NCI-H1092 (cell line): ENCODE measurements around the gene OLFML1.
"Not testable (repeated sequence)": the region's sequence is repeated elsewhere in the genome, so short reads cannot be mapped to it uniquely, and the experiment has no call there.

Experiments
- DNase-seq: peaks from one replicate; lab custom pipeline; 2025; lab: John Stamatoyannopoulos, UW

Gene OLFML1

GRCh38 chr11:7512525-7513233 lies 27.4 kb downstream of the OLFML1 start:
- no peak for DNase-seq

- DNase-seq, result peak; percentile 39
These were observed 28.2 kb downstream of the OLFML1 start, which contains the start of gene PPFIBP2 for GRCh38 chr11:7513234-7514098. Gene PPFIBP2, plus strand, starts transcription at chr11:7513999. Its CDS starts 35,477 bp downstream, at chr11:7549476.

- DNase-seq, result no peak
These were observed 28.8 kb downstream of the OLFML1 start for GRCh38 chr11:7514099-7514591.

GRCh38 chr11:7515447-7515886 lies 30.2 kb downstream of the OLFML1 start:
- DNase-seq, result no peak

- no peak for DNase-seq
These were observed 31.2 kb downstream of the OLFML1 start for GRCh38 chr11:7516475-7516874.

- DNase-seq, result not testable (repeated sequence)
These were observed 32.4 kb downstream of the OLFML1 start for GRCh38 chr11:7517743-7518142.

GRCh38 chr11:7518811-7519562 lies 33.7 kb downstream of the OLFML1 start:
- no peak for DNase-seq

GRCh38 chr11:7520011-7520942 lies 35.0 kb downstream of the OLFML1 start:
- DNase-seq, result no peak

GRCh38 chr11:7520981-7521487 lies 35.7 kb downstream of the OLFML1 start:
- no peak for DNase-seq

- no peak for DNase-seq
These were observed 36.8 kb downstream of the OLFML1 start for GRCh38 chr11:7522121-7522520.

- no peak for DNase-seq
These were observed 37.2 kb downstream of the OLFML1 start for GRCh38 chr11:7522546-7522945.

- no peak for DNase-seq
These were observed 38.3 kb downstream of the OLFML1 start for GRCh38 chr11:7523416-7524210.

GRCh38 chr11:7524462-7525235 lies 39.3 kb downstream of the OLFML1 start:
- no peak for DNase-seq

GRCh38 chr11:7525424-7525823 lies 40.1 kb downstream of the OLFML1 start:
- no peak for DNase-seq

- no peak for DNase-seq
These were observed 41.7 kb downstream of the OLFML1 start for GRCh38 chr11:7527029-7527428.

- no peak for DNase-seq
These were observed 43.3 kb downstream of the OLFML1 start for GRCh38 chr11:7528514-7529049.

GRCh38 chr11:7530013-7530640 lies 44.8 kb downstream of the OLFML1 start:
- no peak for DNase-seq

GRCh38 chr11:7531011-7531410 lies 45.7 kb downstream of the OLFML1 start:
- DNase-seq, result no peak
